ENCODE results near the gene TANGO2.

TANGO2 gene

DNA sequence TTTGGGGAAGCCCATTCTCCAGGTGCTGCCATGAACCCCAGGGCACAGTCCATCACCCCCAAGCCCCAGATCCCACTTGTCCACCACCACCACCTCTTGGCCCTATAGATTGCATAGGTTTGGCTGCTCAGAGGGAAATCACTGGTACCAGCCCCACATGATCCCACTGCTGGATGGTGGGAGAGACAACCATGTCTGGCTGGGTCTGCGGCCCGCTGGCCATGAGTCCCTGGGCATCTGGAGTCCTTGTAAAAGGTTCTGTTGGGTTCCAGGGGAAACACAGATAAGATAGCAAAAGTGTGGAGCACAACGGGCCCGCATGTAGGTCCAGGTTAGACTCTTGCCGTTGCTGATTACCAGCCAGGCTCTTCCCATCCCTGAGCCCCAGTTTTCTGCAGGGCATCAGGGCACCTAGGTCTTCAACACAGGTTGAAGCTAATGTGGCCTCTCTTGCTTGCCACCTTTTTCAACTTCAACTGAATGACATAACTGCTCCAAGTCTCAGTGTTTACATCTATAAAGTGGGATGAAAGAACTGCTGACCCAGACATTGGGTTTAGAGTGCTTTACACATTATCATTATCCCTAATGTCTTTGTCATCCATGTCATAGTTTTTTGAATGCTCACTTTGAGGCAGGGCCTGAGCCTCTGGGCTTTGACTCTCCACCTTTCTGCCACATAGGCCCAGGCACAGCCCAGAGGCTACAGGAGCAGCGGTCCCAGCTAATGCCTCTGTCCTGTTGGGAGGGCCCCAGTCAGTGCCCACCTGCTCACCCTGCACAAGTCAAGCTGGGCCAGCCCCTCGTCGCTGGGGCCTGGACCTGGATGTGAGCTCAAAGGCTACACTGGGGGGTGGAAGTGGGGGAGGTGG lies 1.0 kb upstream of the TANGO2 start:
- peaks cover 6% of the 10 kb centered on the region for H3K36me3 Mint-ChIP-seq
- H3K4me3 Mint-ChIP-seq = peak overlapping the region; percentile 90
- H3K27me3 Mint-ChIP-seq = peaks cover 41% of the 10 kb centered on the region
- no peak for DNase-seq
- H3K9me3 Mint-ChIP-seq = no peaks in the 10 kb centered on the region
- CTCF ChIA-PET = interaction anchor here (0.6 to 0.8 kb wide), 2 partner anchors 76 to 81 kb away, joined by 3 read pairs; no protein-coding TSS in a partner anchor
- H3K4me1 Mint-ChIP-seq = peaks cover 42% of the 10 kb centered on the region
- peak overlapping the region; percentile 87 for H3K27ac Mint-ChIP-seq

- CTCF ChIA-PET = no interaction called here
- Mint-ChIP-seq H3K9me3 (no peaks in the 10 kb centered on the region), H3K27ac (peak overlapping the region; percentile 87), H3K27me3 (peaks cover 34% of the 10 kb centered on the region), H3K36me3 (peaks cover 7% of the 10 kb centered on the region), H3K4me1 (peaks cover 40% of the 10 kb centered on the region), H3K4me3 (peak overlapping the region; percentile 90)
- DNase-seq = no peak
Observed at GRCh38 chr22:20021196-20022181, 579 bp downstream of the TANGO2 start.

DNA sequence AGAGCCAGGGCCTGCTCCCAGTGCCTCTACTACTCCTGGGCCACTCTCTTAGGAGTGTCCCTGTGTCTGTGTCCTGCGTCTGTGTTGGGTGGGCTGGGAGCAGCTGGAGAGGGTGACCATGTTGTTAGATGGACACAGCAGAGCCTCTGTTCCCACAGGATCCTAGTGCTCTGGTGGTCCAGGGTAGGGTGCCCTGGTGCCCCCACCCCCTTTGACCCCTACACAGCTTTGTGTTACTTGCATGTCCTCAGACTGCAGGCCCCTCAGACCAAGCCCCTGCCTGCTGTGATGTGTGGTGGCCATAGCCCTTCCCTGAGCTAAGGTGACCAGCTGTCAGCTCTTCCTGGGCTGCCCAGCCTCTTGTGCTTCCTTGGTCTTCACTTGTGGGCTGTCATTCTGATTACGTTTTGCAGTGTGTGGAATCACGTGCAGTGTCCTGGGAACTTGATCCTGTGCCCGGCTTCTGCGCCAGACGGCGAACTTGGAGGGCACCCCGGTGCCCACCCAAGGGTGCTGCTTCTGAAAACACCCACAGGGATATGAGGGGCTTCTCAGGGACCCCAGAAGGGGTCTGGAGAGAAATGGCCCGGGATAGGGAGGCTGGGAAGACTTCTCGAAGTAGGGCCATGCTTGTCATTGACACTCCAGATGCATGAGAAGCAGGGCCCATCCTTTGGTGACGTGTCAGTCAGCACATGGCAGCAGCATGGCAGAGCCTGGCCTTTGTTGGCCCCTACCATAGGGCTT lies 1.5 kb downstream of the TANGO2 start:
- CTCF ChIA-PET = no interaction called here
- H3K27ac Mint-ChIP-seq = peak overlapping the region; percentile 65

GRCh38 chr22:20022978-20023613 lies 2.2 kb downstream of the TANGO2 start:
- peak overlapping the region; percentile 40 for H3K4me3 Mint-ChIP-seq
- no peak overlapping the region for H3K27ac Mint-ChIP-seq
- H3K36me3 Mint-ChIP-seq = peaks cover 7% of the 10 kb centered on the region
- CTCF ChIA-PET = no interaction called here
- no peak for DNase-seq
- H3K9me3 Mint-ChIP-seq = no peaks in the 10 kb centered on the region
- peaks cover 34% of the 10 kb centered on the region for H3K4me1 Mint-ChIP-seq
- H3K27me3 Mint-ChIP-seq = peaks cover 18% of the 10 kb centered on the region

More for the DNA sequence above, 1.5 kb downstream of the TANGO2 start:
- peak overlapping the region; percentile 90 for H3K4me3 Mint-ChIP-seq
- H3K36me3 Mint-ChIP-seq = peaks cover 7% of the 10 kb centered on the region
- no peaks in the 10 kb centered on the region for H3K9me3 Mint-ChIP-seq
- peaks cover 36% of the 10 kb centered on the region for H3K4me1 Mint-ChIP-seq
- no peak for DNase-seq
- H3K27me3 Mint-ChIP-seq = peaks cover 25% of the 10 kb centered on the region

DNA sequence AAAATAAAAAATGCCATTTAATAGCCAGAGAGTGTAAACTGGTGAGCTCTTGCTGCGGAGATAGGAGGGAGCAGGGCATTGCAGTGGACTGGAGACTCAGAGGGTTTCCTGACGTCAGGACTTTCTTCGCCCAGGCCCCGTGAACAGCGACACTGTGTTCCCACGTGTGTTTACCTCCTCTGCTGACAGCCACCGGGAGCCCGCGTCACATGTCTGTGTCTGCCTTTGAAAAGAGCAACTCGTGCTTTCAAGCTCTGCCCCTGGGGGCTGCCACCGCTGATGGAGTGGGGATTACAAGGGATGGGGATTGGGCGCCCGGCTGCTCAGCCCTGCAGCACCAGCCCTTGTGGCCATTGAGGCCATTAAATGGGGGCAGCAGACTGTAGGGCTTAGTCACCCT lies 3.3 kb downstream of the TANGO2 start:
- no peak overlapping the region for H3K27ac Mint-ChIP-seq
- H3K9me3 Mint-ChIP-seq = no peaks in the 10 kb centered on the region
- H3K36me3 Mint-ChIP-seq = peaks cover 7% of the 10 kb centered on the region
- H3K4me1 Mint-ChIP-seq = peaks cover 34% of the 10 kb centered on the region
- peaks cover 7% of the 10 kb centered on the region for H3K27me3 Mint-ChIP-seq
- CTCF ChIA-PET = no interaction called here
- DNase-seq = no peak
- no peak overlapping the region for H3K4me3 Mint-ChIP-seq

DNA sequence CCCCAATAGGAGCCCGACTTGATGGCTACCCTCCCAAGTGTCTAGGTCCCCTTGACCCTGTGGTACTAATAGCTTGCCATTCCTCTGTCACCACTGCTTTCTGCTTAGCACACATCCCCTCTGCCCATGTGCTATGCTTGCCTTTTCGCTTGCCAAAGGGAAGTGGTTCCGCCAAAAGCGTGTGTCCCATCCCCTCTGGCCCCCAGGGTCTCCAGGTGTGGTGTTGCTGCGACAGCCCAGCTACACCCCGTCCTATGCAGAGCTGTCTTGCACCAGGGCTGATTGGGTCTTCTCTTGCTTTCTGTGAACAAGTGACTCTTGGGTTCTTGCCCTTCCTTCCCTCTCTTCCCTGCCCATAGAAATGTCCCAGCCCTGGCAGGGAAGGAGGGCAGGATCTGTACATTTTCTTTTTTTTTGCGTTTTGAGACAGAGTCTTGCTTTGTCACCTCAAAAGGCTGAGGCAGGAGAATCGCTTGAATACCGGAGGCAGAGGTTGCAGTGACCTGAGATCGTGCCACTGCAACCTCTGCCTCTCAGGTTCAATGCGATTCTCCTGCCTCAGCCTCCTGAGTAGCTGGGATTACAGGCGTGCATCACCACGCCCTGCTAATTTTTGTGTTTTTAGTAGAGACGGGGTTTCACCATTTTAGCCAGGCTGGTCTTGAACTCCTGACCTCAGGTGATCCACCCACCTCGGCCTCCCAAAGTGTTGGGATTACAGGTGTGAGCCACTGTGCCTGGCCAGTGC lies 3.9 kb downstream of the TANGO2 start:
- H3K27ac Mint-ChIP-seq = no peak overlapping the region
- no peak overlapping the region for H3K4me3 Mint-ChIP-seq
- CTCF ChIA-PET = no interaction called here

GRCh38 chr22:20025401-20026203 lies 4.7 kb downstream of the TANGO2 start:
- CTCF ChIA-PET = no interaction called here
- Mint-ChIP-seq H3K27ac (no peak overlapping the region), H3K9me3 (no peaks in the 10 kb centered on the region), H3K27me3 (no peaks in the 10 kb centered on the region), H3K4me1 (peaks cover 30% of the 10 kb centered on the region), H3K36me3 (peaks cover 7% of the 10 kb centered on the region), H3K4me3 (no peak overlapping the region)
- no peak for DNase-seq

More for the DNA sequence above, 3.9 kb downstream of the TANGO2 start:
- peaks cover under 1% of the 10 kb centered on the region for H3K27me3 Mint-ChIP-seq
- peaks cover 7% of the 10 kb centered on the region for H3K36me3 Mint-ChIP-seq
- DNase-seq = no peak
- no peaks in the 10 kb centered on the region for H3K9me3 Mint-ChIP-seq
- H3K4me1 Mint-ChIP-seq = peaks cover 34% of the 10 kb centered on the region

- Mint-ChIP-seq H3K27me3 (no peaks in the 10 kb centered on the region), H3K36me3 (peaks cover 7% of the 10 kb centered on the region), H3K4me1 (peaks cover 33% of the 10 kb centered on the region), H3K4me3 (no peak overlapping the region), H3K9me3 (no peaks in the 10 kb centered on the region), H3K27ac (peak overlapping the region; percentile 52)
- CTCF ChIA-PET = interaction anchor here (1.4 kb wide), 1 partner anchor 11 kb away, joined by 3 read pairs; no protein-coding TSS in a partner anchor
- DNase-seq = no peak
Observed at GRCh38 chr22:20026204-20026908, 5.4 kb downstream of the TANGO2 start.

- Mint-ChIP-seq H3K27ac (no peak overlapping the region), H3K4me1 (peaks cover 34% of the 10 kb centered on the region), H3K9me3 (no peaks in the 10 kb centered on the region), H3K27me3 (no peaks in the 10 kb centered on the region), H3K4me3 (no peak overlapping the region), H3K36me3 (peaks cover 7% of the 10 kb centered on the region)
- CTCF ChIA-PET = interaction anchor here (0.9 to 1.4 kb wide), 2 partner anchors 12 to 57 kb away, joined by 3 to 4 read pairs; no protein-coding TSS in a partner anchor
- no peak for DNase-seq
Observed at GRCh38 chr22:20026996-20027601, 6.2 kb downstream of the TANGO2 start.

DNA sequence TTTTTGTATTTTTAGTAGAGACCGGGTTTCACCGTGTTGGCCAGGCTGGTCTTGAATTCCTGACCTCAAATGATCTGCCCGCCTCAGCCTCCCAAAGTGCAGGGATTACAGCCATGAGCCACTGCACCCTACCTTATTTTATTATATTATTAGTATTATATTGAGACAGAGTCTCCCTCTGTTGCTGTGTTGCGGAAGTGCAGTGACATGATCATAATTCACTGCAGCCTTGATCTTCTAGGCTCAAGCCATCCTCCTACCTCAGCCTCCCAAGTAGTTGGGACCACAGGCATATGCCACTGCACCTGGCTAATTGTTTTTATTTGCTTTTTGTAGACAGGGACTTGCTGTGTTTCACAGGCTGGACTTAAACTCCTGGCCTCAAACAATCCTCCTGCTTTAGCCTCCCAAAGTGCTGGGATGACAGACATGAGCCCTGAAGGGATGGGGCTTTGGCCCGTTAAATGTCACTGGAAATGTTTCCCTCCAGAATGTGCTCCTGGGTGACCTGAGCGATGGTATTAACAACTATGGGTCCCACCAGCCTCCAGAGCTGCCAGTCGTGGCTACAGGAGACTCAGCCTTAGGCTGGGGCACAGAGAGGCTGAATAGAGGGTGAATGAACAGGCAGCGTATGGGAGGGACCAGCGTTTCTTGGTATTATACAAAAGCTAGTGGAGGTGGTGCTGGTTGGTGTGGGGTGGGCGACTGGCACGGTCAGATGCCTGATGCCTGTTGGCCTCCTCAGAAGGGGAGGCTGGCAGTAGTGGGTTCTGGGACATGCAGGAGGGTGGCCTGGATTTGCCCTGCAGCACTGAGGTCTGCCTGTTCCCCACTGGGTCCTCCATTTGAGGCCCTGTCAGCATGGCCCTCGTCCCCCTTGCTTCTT lies 7.3 kb downstream of the TANGO2 start:
- peaks cover 30% of the 10 kb centered on the region for H3K4me1 Mint-ChIP-seq
- H3K4me3 Mint-ChIP-seq = no peak overlapping the region
- no peak overlapping the region for H3K27ac Mint-ChIP-seq

More for the DNA sequence above, 7.3 kb downstream of the TANGO2 start:
- CTCF ChIA-PET = interaction anchor here (0.9 to 1.4 kb wide), 2 partner anchors 13 to 58 kb away, joined by 3 to 4 read pairs; no protein-coding TSS in a partner anchor
- Mint-ChIP-seq H3K9me3 (no peaks in the 10 kb centered on the region), H3K27me3 (no peaks in the 10 kb centered on the region), H3K36me3 (peaks cover 4% of the 10 kb centered on the region)
- peak; percentile 45 for DNase-seq

Data from activated naive CD4-positive, alpha-beta T cell treated with anti-CD3 and anti-CD28 coated beads, Interleukin-2, amount 10 ng/mL, durations not matched to agents 7 days and 5 days (primary cell).